Measurements from ENCODE around the gene ERICH2.

Gene ERICH2

DNA sequence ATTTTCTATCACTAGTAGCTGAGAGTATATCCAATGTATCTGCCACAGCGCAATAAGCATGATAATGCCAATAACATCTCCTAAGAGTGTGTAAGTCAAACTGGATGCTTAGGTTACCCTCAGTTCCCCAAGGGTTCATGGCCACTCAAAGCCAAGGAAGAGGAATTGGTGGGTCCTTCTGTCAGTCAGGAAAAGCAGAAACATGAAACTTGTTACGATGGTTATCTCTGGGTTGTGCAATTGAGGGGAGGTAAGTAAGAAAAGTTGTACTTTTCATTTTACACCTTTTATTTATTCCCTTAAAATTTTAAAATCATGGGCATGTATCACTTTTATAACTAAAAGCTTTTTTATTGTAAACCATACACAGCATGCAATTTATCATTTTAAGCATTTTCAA lies 36.4 kb downstream of the ERICH2 start:
- TF ChIP-seq, protein P1, sequence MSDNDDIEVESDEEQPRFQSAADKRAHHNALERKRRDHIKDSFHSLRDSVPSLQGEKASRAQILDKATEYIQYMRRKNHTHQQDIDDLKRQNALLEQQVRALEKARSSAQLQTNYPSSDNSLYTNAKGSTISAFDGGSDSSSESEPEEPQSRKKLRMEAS (IDR thresholded peaks at IDR 0.05): no peak
- TF ChIP-seq TEAD4 (IDR thresholded peaks at IDR 0.05) (no peak), EP300 (IDR thresholded peaks at IDR 0.05; ENCODE audit: borderline replicate concordance) (no peak), ZBTB7A (IDR thresholded peaks at IDR 0.05; ENCODE audit: low read depth) (no peak), YY1 (IDR thresholded peaks at IDR 0.05; ENCODE audit: low read depth) (no peak), EGR1 (IDR thresholded peaks at IDR 0.05) (no peak), RAD21 (IDR thresholded peaks at IDR 0.05; ENCODE audit: low read depth) (no peak), NFIC (IDR thresholded peaks at IDR 0.05) (no peak), CEBPB (IDR thresholded peaks at IDR 0.05) (no peak), TCF12 (IDR thresholded peaks at IDR 0.05; ENCODE audit: low read depth) (no peak), TAF1 (IDR thresholded peaks at IDR 0.05; ENCODE audit: low read depth) (no peak), FOXM1 (IDR thresholded peaks at IDR 0.05; ENCODE audit: borderline replicate concordance, low read depth) (no peak), CREB1 (IDR thresholded peaks at IDR 0.05; ENCODE audit: low read depth) (no peak)
- TF ChIP-seq, protein P2, sequence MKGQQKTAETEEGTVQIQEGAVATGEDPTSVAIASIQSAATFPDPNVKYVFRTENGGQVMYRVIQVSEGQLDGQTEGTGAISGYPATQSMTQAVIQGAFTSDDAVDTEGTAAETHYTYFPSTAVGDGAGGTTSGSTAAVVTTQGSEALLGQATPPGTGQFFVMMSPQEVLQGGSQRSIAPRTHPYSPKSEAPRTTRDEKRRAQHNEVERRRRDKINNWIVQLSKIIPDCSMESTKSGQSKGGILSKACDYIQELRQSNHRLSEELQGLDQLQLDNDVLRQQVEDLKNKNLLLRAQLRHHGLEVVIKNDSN (IDR thresholded peaks at IDR 0.05): no peak
- TF ChIP-seq, protein P3, sequence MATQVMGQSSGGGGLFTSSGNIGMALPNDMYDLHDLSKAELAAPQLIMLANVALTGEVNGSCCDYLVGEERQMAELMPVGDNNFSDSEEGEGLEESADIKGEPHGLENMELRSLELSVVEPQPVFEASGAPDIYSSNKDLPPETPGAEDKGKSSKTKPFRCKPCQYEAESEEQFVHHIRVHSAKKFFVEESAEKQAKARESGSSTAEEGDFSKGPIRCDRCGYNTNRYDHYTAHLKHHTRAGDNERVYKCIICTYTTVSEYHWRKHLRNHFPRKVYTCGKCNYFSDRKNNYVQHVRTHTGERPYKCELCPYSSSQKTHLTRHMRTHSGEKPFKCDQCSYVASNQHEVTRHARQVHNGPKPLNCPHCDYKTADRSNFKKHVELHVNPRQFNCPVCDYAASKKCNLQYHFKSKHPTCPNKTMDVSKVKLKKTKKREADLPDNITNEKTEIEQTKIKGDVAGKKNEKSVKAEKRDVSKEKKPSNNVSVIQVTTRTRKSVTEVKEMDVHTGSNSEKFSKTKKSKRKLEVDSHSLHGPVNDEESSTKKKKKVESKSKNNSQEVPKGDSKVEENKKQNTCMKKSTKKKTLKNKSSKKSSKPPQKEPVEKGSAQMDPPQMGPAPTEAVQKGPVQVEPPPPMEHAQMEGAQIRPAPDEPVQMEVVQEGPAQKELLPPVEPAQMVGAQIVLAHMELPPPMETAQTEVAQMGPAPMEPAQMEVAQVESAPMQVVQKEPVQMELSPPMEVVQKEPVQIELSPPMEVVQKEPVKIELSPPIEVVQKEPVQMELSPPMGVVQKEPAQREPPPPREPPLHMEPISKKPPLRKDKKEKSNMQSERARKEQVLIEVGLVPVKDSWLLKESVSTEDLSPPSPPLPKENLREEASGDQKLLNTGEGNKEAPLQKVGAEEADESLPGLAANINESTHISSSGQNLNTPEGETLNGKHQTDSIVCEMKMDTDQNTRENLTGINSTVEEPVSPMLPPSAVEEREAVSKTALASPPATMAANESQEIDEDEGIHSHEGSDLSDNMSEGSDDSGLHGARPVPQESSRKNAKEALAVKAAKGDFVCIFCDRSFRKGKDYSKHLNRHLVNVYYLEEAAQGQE (IDR thresholded peaks at IDR 0.05; ENCODE audit: low read depth): no peak

DNA sequence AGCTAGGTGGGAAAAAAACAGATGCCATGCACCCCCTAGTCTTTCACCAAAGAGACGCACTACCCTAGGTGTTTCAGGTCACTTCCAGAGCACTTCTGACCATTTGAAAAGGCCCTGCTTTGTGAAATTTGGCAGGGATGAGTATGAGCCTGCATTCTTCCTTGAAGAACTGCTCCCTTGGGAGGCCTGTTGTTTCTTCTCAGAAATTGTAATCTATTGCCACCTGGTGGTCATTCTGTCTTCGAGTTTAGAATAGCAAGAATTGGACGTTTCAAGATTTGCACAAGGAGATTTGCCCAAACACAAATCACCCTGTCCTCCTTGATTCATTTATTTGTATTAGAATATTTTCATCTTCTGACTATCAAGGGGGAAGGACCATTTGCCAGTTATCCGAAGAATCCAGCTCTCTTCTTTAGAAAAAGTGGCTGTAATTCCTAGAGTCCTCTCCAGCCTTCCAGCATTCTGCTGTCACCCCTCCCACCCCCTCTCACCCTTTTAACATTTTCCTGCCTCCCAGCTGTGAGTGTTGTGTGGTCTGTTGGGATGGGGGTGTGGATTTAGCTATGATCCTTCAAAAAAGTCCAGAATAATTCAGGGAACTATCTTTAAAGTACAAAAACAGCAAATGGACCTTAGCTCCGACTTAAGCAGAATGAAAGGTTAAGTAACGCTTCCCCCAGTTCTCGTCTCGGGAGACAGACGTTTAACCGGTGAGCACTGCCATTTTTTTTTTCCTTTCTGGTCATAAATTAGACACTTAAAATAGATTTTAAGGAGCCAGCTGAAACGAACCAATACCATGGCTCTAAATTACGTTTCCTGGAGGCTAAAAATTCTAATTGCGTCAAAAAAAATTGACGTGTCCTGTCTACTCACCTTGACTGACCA lies 42.8 kb downstream of the ERICH2 start:
- TF ChIP-seq RAD21 (IDR thresholded peaks at IDR 0.05; ENCODE audit: low read depth) (peak; percentile 93), EP300 (IDR thresholded peaks at IDR 0.05; ENCODE audit: borderline replicate concordance) (no peak)

DNA sequence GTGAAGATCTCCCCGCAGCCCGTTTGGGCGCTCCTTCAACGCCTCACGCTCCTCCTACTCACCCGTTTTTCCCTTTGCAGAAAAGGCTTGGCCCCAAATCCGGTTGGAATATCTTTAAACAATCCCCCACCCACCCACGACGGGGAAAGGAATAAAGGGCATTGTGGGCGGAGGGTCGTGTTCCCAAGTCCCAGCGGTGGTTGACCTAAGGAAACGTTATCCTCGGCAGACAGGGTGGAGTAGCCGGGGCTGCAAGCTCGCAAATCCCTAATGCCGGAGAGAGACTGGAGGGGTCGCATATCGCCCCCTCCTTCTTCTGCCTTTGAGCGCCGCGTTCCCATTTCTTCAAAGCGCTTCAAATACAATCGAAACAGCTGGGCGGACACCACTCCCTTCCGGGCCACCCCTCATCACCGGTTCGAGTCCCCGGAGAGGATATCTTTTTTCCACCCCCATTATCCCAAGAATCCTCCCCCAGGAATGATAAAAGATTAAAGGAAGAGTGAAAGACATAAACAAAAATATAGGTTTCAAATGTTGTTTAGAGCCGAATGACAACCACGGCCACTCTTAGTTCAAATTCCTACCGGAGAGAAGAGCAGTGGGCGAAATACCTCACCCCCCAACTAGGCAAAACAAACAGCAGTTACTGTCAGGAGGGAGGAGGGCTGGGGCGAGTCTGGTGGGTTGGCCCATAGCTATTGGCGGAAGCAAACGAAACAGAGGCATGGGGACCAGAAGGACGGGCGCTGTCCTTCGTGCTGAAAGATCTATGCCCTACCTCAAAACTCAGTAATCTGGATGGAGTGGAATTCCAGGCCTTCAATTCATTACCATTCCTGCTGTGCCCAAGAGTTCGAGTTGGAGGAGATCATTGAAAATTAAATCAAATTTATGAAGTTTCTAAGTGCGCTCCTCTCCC lies 43.7 kb downstream of the ERICH2 start:
- TF ChIP-seq EP300 (IDR thresholded peaks at IDR 0.05; ENCODE audit: borderline replicate concordance) (no peak), RAD21 (IDR thresholded peaks at IDR 0.05; ENCODE audit: low read depth) (peak; percentile 13; the same call in 1 of the 2 replicates), EGR1 (IDR thresholded peaks at IDR 0.05) (no peak), TEAD4 (IDR thresholded peaks at IDR 0.05) (peak; percentile 74), ZBTB7A (IDR thresholded peaks at IDR 0.05; ENCODE audit: low read depth) (no peak)
- TF ChIP-seq, protein P3 (IDR thresholded peaks at IDR 0.05; ENCODE audit: low read depth): peak; percentile 96
- TF ChIP-seq, protein P1 (IDR thresholded peaks at IDR 0.05): peak; percentile 77

DNA sequence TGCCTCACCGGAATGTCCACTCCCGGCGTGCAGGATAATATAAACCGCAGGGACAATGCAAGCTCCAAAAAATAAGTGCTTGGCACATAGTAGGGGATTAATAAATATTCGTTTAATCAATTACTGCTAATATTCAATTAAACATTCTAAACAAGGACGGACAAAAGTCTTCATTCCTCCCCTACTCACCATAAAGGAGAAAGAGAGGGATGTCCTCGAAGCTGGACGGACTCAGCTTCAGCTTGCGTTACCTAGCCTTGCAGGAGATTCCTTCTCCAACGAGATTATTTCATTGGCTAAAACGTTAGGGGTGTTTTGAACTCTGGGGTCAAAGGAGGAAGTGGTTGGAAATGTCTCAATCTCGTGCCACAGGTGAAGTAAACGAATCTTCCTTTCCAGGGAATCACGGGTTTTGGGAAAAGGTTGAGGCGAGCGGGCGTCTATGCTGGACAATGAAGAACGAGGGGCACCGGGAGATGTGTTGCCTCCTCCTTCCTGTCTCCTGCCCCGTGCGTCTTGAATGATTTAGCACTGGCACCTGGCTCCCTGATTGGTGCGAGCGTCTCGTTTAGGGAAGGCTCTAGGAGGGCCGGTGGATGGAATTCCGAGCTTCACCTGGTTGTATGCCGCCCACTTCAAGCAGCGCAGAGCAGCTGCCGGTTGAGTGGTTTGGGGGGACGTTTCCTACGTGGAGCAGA lies 44.5 kb downstream of the ERICH2 start:
- TF ChIP-seq, protein P1 (IDR thresholded peaks at IDR 0.05): no peak

DNA sequence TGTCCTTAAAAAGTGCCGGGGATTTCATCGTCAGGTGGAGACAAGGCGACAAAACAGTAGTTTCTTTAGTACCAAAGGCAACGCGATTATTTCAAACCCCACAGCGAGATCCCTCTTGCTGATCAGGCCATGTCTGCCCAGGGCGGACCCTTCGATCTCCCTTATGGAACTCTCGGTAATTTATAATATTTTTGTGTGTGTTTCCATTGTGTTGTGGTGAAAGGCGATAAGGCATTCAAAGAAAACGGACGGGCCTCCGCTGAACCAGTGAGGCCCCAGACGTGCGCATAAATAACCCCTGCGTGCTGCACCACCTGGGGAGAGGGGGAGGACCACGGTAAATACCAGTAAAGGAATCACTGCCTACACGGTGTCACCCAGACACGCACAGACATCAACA lies 45.1 kb downstream of the ERICH2 start:
- TF ChIP-seq, protein P3 (IDR thresholded peaks at IDR 0.05; ENCODE audit: low read depth): no peak
- TF ChIP-seq CEBPB (IDR thresholded peaks at IDR 0.05) (no peak), ZBTB7A (IDR thresholded peaks at IDR 0.05; ENCODE audit: low read depth) (no peak), EP300 (IDR thresholded peaks at IDR 0.05; ENCODE audit: borderline replicate concordance) (no peak), EGR1 (IDR thresholded peaks at IDR 0.05) (no peak), TAF1 (IDR thresholded peaks at IDR 0.05; ENCODE audit: low read depth) (no peak), FOXM1 (IDR thresholded peaks at IDR 0.05; ENCODE audit: borderline replicate concordance, low read depth) (no peak), NFIC (IDR thresholded peaks at IDR 0.05) (no peak), RAD21 (IDR thresholded peaks at IDR 0.05; ENCODE audit: low read depth) (no peak), YY1 (IDR thresholded peaks at IDR 0.05; ENCODE audit: low read depth) (no peak), TCF12 (IDR thresholded peaks at IDR 0.05; ENCODE audit: low read depth) (no peak), CREB1 (IDR thresholded peaks at IDR 0.05; ENCODE audit: low read depth) (no peak), TEAD4 (IDR thresholded peaks at IDR 0.05) (no peak)
- TF ChIP-seq, protein P1 (IDR thresholded peaks at IDR 0.05): no peak
- TF ChIP-seq, protein P2 (IDR thresholded peaks at IDR 0.05): no peak
